GM19452 (cell line): ENCODE data around the gene TMEM259.

Experiments used
- ATAC-seq: cut with Tn5 transposase; IDR thresholded peaks from one replicate; pipeline ENCODE4 v1.9.1; 2021; ENCODE audit not compliant: unreplicated experiment

The TMEM259 gene

DNA sequence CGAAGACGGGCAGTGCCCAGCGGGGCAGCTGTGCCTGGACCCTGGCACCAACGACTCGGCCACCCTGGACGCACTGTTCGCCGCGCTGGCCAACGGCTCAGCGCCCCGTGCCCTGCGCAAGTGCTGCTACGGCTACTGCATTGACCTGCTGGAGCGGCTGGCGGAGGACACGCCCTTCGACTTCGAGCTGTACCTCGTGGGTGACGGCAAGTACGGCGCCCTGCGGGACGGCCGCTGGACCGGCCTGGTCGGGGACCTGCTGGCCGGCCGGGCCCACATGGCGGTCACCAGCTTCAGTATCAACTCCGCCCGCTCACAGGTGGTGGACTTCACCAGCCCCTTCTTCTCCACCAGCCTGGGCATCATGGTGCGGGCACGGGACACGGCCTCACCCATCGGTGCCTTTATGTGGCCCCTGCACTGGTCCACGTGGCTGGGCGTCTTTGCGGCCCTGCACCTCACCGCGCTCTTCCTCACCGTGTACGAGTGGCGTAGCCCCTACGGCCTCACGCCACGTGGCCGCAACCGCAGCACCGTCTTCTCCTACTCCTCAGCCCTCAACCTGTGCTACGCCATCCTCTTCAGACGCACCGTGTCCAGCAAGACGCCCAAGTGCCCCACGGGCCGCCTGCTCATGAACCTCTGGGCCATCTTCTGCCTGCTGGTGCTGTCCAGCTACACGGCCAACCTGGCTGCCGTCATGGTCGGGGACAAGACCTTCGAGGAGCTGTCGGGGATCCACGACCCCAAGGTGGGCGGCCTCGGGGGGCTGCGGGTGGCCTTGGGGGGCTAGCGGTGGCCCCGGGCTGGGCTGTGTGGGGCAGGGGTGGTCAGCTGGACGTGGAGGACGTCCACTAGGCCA, 15.9 kb downstream of the TMEM259 start:
- no peak for ATAC-seq

DNA sequence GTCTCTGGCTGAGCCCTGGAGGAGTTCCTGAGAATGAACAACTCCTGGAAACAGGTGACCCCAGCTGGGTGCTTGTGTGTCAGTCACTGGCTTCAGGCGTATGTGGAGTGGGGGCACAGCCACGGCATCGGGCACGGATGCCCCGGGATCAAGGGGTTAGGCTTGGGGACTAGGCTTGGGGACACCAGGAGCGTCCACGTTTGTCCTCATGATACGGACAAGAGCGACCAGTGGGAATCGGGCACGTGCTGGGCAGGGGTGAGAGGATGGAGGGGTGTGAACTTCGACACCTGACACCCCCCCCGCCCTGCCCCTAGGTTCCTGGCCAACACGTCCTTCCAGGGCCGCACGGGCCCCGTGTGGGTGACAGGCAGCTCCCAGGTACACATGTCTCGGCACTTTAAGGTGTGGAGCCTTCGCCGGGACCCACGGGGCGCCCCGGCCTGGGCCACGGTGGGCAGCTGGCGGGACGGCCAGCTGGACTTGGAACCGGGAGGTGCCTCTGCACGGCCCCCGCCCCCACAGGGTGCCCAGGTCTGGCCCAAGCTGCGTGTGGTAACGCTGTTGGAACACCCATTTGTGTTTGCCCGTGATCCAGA, 16.6 kb downstream of the TMEM259 start:
- no peak for ATAC-seq

DNA sequence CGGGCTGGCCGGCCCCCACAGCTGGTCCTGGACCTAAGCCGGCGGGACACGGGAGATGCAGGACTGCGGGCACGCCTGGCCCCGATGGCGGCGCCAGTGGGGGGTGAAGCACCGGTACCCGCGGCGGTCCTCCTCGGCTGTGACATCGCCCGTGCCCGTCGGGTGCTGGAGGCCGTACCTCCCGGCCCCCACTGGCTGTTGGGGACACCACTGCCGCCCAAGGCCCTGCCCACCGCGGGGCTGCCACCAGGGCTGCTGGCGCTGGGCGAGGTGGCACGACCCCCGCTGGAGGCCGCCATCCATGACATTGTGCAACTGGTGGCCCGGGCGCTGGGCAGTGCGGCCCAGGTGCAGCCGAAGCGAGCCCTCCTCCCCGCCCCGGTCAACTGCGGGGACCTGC, 17.6 kb downstream of the TMEM259 start:
- no peak for ATAC-seq

DNA sequence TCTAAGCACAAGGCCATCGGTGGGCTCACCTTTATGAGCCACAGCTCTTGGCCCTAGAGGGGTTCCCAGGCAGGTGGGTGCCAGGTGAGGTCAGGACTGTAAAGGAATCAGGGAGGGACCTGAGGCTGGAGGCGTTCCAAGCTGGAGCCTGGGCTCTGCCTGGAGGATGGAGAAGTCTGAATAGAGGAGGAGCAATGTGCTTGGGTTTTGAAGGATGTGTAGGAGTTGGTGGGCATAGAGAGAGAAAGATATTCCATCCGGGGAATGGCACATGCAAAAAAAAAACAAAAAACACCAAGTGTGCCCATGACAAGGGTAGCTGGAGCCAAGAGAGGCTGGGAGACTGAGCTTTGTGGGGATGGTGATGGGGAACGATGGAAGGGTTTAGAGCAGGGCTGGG, 18.3 kb downstream of the TMEM259 start:
- no peak for ATAC-seq

DNA sequence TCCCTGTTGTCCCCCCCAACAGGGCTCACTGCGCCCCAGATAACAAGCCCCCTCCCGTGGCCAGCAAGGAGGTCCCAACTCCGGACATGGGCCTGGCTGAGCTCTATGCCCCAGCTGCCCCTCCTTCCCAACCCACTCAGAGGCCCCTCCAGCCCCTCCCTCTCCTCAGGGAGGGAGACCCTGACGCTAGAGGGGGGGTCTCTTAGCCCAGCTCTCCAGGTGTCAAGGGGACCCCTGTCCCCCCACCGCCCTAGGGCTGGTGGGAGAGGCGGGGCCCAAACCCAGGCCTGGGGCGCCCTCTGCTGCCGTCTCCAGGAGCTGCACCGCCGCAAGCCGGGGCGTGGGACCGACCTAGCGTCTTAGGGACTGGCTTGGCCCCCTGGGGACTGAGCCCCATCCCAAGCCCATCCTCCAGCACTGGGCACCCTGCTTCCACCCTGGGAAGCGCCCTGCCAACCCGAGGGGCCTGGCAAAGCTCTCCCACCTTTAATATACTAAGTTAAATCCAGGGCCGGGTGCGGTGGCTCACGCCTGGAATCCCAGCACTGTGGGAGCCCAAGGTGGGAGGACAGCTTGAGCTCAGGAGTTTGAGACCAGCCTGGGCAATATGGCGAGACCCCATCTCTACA, 19.3 kb downstream of the TMEM259 start:
- no peak for ATAC-seq

DNA sequence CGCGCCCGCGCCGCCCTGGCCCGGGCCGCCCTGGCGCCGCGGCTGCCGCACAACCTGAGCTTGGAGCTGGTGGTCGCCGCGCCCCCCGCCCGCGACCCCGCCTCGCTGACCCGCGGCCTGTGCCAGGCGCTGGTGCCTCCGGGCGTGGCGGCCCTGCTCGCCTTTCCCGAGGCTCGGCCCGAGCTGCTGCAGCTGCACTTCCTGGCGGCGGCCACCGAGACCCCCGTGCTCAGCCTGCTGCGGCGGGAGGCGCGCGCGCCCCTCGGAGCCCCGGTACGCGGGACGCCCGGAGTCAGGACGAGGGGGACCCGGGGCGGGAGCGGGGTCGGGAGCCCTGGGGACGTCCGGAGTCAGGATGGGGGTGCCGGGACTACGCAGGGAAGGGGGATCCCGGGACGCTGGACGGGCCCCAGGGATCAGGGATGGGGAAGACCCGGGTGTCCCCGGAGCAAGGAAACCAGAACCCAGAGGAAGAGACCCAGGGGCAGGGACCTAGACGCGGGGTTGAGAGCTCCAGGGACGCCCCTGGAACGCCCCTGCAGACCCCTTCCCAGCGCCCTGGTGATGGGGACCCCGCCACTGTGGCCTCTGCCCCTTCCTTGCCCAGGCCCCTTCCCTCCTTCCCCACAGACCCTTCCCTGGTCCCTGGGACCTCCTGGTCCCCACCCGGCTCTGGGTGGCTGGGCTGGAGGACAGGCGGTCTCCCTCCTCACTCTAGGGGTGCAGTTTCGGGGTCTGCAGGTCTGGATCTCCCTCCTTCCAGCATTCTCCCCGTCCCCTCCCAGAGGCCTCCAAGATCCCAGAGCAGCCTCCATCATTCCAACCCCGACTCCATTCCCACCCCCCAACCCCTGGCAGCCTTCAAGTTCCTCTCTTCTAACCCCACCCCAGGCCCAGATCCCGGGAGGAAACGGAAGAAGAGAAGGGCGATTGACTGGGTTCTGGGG, 20.1 kb downstream of the TMEM259 start:
- no peak for ATAC-seq

DNA sequence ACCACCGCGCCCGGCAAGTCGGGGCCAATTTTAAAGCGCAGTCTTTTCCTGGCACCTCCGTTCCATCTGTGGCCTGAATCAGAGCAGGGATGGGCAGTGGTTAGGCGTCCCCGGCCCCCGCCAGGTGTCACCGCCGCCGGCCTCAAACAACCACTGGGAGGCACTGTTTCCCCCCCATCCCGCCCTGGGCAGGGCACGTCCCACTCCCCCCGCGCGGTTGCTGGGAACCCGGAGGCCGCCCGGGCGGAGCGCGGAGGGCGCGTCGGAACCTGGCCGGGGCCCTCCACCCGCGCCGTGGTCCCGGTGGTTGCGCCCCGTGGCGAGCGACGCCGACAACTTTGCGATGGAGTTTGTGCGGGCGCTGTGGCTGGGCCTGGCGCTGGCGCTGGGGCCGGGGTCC, 20.8 kb downstream of the TMEM259 start, which contains the start of gene GRIN3B:
Gene GRIN3B (plus strand): TSS at position 325 of the 400 bp plus-strand sequence. CDS start 19 bp downstream, at position 344.
- no peak for ATAC-seq

DNA sequence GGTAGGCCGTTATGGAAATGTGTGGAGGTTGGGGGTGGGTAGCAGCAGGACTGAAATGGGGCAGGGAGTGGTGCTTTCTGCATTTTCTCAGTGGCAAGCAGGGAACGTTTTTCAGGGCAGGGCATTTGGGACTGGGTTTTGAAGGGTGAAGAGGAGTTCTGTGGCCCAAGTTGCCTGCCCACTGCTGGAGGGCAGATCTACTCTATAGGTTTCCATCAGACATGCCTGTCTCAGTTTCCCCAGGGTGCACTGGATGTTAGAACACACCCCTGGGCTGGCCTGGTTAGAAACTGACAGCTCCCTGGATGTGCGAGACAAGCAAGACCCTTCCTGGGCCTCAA, 21.6 kb downstream of the TMEM259 start:
- no peak for ATAC-seq

DNA sequence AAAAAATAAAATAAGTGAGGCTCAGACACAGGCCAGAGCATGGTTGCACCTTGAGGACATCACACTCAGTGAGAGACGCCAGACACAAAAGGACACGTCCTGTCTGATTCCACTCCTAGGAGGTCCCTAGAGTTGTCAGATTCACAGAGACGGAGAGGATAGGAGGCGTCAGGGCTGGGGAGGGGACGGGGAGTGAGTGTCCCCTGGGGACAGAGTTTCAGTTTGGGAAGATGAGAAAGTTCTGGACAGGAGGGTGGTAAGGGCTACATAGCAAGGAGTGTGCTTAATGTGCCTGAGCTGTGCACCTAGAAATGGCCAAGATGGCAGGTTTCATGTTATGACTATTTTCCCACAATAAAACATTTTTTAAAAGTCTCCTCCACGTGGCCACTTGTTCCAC, 22.9 kb downstream of the TMEM259 start:
- ATAC-seq: no peak

DNA sequence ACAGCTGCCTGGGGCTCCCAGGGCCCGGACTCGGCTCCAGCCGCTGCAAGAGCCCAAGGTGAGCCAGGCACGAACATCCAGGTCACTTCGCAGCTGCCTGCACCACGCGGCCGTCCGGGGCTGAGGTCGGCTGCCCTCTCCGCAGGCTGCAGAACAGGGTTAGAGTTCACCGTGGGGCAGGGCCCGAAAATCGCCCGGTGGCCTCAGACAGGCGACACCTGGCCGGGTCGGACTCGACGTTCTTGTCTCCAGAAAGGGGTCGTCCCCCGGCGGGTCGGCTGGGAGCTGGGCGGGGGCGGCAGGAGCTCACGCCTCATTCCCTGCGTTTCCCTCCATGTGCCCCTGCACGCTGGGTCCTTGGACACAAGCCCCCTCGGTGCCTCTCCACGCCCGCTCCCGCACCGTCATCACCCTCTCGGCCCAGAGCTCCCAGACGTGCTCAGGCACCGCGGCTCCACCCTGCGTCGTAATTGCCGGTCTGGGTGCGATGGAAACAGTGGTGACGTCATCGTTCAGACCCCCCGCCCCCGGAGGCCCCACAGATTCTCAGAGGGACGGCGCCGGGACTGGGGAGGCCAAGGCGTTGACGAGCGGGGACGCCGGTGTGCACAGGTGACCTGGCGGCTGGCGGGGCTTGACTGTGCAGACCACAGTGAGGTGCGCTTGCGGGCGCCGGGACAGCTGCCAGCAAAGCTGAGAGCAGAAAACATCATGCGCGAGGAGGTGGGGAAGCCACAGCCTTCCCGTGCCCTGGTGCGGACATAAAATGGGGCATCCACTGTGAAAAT, 24.7 kb downstream of the TMEM259 start:
- ATAC-seq: no peak

DNA sequence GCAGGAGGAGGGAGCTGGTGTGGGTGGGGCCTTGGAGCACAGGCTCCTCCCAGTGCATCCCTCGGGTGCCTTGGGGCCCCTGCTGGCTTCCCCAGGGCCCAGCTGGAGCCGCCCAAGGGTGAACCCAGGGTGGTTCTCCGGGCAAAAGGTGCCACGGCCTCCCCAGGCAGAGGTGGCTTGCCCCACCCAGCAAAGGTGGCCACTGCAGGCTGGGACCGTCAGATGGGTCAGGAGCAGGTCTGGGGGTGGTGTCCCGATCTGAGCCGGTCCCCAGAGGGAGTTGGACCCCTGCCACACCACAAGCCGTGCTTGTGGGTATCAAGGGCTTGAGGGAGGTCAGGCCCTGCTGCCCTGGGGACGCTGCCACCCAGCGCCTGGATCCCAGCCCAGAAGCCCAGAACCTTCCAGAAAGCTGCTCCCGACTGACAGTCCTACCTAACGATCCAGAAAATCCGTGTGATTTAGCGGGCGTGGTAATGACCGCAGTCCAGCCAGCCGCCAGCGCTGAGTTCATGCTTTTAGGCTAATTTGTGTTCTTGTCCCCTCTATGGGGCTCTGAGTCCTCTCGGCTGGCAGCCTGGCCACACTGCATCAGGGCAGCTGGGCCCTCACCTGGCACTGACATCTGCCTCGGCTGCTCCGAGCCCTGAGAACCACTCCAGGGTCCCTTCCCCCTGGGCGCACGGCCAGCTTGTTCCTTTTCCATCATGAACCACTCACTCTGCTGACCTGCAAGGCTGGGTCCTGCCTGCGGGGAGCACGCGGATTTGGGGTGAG, 25.7 kb downstream of the TMEM259 start:
- no peak for ATAC-seq

DNA sequence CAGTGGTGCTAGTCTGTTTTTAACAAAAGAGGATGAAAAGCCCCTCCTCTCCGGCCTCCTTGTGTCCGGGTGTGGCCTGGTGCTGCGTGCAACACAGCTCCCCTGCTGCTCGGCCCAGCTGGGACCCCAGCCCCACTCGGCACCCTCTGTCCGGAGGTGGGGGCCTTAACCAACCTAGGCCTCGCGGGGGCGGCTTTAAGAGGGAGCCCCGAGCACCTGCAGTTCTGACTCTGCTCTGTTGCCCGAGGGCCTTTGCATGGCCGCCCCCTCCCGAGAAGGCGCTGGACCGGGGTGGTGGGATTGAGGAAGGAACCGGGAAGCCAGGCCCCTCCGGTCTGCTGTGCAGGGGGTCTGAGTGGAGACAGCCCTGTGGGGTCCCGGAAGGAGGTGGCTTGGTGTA, 26.4 kb downstream of the TMEM259 start:
- no peak for ATAC-seq

DNA sequence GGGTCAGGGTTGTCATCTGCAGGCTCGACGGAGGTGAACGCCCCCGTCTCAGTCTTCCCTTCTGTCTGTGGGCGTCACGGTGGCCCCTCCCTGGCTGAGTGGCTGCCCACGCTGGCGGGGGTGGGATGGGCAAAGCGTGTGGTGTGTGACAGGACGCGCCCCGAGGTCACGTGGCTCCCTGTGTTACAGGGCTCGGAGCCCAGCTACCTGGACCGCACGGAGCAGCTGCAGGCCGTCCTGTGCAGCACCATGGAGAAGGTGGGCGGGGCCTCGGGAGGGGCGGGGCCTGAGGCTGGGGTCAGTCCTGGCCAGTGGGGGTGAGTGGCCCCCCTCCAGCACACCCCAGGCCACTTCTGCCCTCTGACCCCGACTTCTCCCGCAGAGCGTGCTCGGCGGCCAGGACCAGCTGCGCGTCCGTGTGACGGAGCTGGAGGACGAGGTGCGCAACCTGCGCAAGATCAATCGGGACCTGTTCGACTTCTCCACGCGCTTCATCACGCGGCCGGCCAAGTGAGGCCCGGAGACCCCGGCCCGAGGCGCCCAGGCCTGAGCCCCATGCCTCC, 27.0 kb downstream of the TMEM259 start:
- no peak for ATAC-seq

DNA sequence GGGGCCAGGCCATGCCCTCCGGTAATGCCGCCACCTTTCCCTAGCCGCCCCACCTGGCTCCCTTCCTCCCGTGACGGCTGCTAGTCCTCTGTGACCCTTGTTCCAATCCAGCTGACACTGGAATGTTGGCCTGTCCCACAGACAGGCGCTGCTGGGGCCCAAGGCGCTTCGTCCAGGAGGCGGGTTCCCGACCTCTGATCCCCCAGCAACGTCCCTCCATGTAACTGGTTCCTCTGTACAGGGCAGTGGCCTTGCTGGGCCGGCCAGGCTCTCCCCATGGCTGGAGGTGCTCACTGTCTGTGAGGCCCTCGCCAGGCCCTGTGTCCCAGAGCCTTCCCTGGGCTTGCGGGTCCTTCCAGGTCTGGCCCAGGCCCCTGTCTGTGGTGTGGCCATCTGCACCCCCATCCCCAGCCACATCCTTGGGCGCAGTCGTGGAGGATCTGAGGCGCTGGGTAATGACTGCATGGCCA, 27.5 kb downstream of the TMEM259 start:
- ATAC-seq: no peak

DNA sequence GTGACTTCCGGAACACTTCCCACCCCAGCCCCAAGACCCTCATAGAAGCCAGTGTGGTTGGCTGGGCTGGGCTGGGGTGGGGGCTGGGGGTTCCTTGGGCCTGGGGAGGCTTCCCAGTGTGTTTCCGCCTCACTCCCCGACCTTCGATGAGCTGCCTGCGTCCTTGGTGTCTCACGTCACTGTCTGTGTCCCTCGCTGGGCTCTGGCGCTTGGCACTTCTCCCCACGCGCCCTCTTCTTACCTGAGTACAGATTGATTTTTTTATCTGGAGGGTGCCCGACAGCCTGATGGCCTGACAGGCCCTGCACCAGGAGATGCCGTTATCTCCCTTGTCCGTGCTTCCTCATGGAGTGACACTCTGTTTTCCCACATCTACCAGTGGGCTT, 28.3 kb downstream of the TMEM259 start:
- no peak for ATAC-seq

DNA sequence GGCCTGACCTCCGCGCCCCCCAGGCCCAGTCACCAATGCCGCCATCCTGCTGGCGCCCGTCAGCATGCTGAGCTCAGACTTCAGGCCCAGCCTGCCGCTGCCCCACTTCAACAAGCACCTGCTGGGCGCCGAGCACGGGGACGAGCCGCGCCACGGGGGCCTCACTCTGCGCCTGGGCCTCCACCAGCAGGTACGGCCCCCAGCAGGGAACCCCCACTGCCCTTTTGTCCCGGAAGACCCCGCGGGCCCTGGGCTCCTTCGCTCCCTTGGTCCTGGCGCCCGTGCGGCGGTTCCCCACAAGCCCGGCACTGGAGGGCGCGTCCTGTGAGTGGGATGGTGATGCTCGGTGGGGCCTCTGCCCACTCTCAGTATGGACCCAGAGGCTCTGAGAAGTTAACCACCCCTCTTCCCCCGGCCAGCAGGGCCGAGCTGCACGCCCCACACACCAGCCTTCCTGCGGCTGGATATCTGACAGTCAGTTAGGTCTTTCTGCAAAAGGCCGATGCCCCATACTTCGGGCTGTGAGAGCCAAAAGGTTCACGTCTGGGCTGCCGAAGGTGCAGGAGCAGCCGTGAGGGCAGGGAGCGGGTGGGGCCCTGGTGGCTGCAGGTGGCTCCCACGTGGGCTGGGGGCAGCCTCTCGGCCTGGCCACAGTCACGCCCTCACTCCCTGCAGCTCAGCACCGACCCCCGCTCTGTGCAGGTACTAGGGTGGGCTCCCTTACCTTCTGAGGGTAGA, 28.8 kb downstream of the TMEM259 start:
- ATAC-seq: no peak

DNA sequence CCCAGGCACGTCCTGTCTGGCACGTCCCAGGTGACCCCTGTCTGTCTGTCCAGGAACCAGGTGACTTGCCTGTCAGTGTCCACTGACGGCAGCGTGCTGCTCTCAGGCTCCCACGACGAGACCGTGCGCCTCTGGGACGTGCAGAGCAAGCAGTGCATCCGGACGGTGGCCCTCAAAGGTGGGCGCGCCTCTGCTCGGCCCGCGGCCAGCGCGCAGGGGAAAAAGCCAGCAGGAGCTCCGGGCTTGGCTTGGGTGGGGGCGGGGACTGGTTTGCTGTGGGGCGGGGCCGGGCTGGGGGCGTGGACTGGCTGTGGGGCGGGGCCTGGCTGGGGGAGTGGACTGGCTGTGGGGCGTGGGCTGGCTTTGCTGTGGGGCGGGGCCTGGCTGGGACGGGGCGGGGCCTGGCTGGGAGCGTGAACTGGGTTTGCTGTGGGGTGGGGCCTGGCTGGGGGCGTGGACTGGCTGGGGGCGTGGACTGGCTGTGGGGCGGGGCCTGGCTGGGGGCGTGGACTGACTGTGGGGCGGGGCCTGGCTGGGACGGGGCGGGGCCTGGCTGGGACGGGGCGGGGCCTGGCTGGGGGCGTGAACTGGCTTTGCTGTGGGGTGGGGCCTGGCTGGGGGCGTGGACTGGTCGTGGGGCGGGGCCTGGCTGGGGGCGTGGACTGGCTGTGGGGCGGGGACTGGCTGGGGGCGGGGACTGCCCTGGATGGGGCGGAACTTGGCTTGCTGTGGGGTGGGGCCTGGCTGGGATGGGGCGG, 29.6 kb downstream of the TMEM259 start:
- ATAC-seq: no peak

DNA sequence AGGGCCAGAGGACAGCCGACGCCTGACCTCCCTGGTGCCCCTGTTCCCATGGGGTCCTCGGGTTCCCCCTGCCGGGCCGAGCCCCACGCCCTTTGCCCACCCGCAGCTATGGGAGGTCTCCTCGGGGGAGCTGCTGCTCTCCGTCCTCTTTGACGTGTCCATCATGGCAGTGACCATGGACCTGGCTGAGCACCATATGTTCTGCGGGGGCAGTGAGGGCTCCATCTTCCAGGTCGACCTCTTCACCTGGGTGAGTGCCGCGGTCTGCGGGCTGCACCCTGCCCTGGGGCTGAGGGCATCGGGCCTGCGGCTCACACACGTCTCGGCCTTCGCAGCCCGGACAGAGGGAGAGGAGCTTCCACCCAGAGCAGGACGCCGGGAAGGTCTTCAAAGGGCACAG, 30.2 kb downstream of the TMEM259 start:
- ATAC-seq: no peak
